Ishikawa (cell line): ENCODE results near the gene KIAA1586.

Experiments used
- CEBPB ChIP-seq: IDR thresholded peaks from 2 replicates; pipeline ENCODE4 v1.6.1; 2012
- EGR1 ChIP-seq: IDR thresholded peaks from 2 replicates; pipeline ENCODE4 v1.6.1; 2012
- EP300 ChIP-seq: IDR thresholded peaks from 2 replicates; pipeline ENCODE4 v1.6.1; 2012; ENCODE audit warnings: borderline replicate concordance
- FOXM1 ChIP-seq: IDR thresholded peaks from 2 replicates; pipeline ENCODE4 v1.6.1; 2012; ENCODE audit warnings: low read depth, borderline replicate concordance
- MAX ChIP-seq: IDR thresholded peaks from 2 replicates; pipeline ENCODE4 v1.6.1; 2012
- NFIC ChIP-seq: IDR thresholded peaks from 2 replicates; pipeline ENCODE4 v1.6.1; 2012
- RAD21 ChIP-seq: IDR thresholded peaks from 2 replicates; pipeline ENCODE4 v1.6.1; 2012; ENCODE audit warnings: low read depth
- TAF1 ChIP-seq: IDR thresholded peaks from 2 replicates; pipeline ENCODE4 v1.6.1; 2012; ENCODE audit warnings: low read depth, mild to moderate bottlenecking
- TEAD4 ChIP-seq: IDR thresholded peaks from 2 replicates; pipeline ENCODE4 v1.6.1; 2012
- YY1 ChIP-seq: IDR thresholded peaks from 2 replicates; pipeline ENCODE4 v1.6.1; 2012; ENCODE audit warnings: low read depth
- TF ChIP-seq, protein P1 (sequence below): IDR thresholded peaks from 2 replicates; pipeline ENCODE4 v1.6.1; 2012; ENCODE audit warnings: low read depth, mild to moderate bottlenecking

GRCh38 chr6:57035549-57035948 lies 10.9 kb upstream of the KIAA1586 start:
- TF ChIP-seq TEAD4 = no peak
- no peak for TF ChIP-seq FOXM1
- no peak for TF ChIP-seq MAX
- TF ChIP-seq RAD21 = no peak
- TF ChIP-seq TAF1 = no peak
- TF ChIP-seq YY1 = no peak
- no peak for TF ChIP-seq EP300
- TF ChIP-seq, protein P1, sequence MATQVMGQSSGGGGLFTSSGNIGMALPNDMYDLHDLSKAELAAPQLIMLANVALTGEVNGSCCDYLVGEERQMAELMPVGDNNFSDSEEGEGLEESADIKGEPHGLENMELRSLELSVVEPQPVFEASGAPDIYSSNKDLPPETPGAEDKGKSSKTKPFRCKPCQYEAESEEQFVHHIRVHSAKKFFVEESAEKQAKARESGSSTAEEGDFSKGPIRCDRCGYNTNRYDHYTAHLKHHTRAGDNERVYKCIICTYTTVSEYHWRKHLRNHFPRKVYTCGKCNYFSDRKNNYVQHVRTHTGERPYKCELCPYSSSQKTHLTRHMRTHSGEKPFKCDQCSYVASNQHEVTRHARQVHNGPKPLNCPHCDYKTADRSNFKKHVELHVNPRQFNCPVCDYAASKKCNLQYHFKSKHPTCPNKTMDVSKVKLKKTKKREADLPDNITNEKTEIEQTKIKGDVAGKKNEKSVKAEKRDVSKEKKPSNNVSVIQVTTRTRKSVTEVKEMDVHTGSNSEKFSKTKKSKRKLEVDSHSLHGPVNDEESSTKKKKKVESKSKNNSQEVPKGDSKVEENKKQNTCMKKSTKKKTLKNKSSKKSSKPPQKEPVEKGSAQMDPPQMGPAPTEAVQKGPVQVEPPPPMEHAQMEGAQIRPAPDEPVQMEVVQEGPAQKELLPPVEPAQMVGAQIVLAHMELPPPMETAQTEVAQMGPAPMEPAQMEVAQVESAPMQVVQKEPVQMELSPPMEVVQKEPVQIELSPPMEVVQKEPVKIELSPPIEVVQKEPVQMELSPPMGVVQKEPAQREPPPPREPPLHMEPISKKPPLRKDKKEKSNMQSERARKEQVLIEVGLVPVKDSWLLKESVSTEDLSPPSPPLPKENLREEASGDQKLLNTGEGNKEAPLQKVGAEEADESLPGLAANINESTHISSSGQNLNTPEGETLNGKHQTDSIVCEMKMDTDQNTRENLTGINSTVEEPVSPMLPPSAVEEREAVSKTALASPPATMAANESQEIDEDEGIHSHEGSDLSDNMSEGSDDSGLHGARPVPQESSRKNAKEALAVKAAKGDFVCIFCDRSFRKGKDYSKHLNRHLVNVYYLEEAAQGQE = no peak
- TF ChIP-seq NFIC = no peak
- TF ChIP-seq EGR1 = no peak
- no peak for TF ChIP-seq CEBPB
